A549 treated with AZD9567 at 1 μM for 4 hours (cell line): ENCODE data around the gene HACE1. TPM values are rescaled to one million over a fixed set of nuclear protein-coding genes. Genes with fewer than 3 reads are reported as not detected.

Experiments used
- total RNA-seq: library from RNA; stranded (reverse); fragments of 200-300 nt; extraction: Qiagen RNA extraction; gene quantifications from 5 replicates; pipeline ENCODE4 v1.2.3, GENCODE V29; 2022; ENCODE audit not compliant: insufficient read depth

Gene HACE1
- 2.4 to 3.2 TPM (median 2.7 TPM) in 5 replicates for total RNA-seq

GRCh38 chr6:104859225-104860146, at the start of gene HACE1:
TSS of gene HACE1 (minus strand) at chr6:104859919. CDS start at chr6:104859642, 277 bp downstream.

Other genes starting within 250 kb of the HACE1 start
- 1.1 to 1.5 TPM (median 1.2 TPM) in 5 replicates for gene LIN28B, start 97.2 kb upstream of the HACE1 start, total RNA-seq